ENCODE results near the gene SDC4.
A peak's percentile ranks its signal among the peaks of the same experiment; 100 is the strongest.

SDC4 gene

GRCh38 chr20:45318948-45319347, 29.3 kb downstream of the SDC4 start:
- DNase-seq (ENCODE audit: low read depth in 2 of 2) = no peak

GRCh38 chr20:45318386-45318939, 29.8 kb downstream of the SDC4 start:
- DNase-seq (ENCODE audit: low read depth in 2 of 2) = no peak

GRCh38 chr20:45317826-45318225, 30.4 kb downstream of the SDC4 start:
- DNase-seq (ENCODE audit: low read depth in 2 of 2) = no peak

- DNase-seq (ENCODE audit: low read depth in 2 of 2) = no peak
Observed at GRCh38 chr20:45316150-45317080, 31.8 kb downstream of the SDC4 start.

GRCh38 chr20:45315672-45316071, 32.6 kb downstream of the SDC4 start:
- no peak for DNase-seq (ENCODE audit: low read depth in 2 of 2)

- DNase-seq (ENCODE audit: low read depth in 2 of 2) = no peak
Observed at GRCh38 chr20:45313943-45314342, 34.3 kb downstream of the SDC4 start.

- DNase-seq (ENCODE audit: low read depth in 2 of 2) = no peak
Observed at GRCh38 chr20:45313065-45313695, 35.0 kb downstream of the SDC4 start.

- DNase-seq (ENCODE audit: low read depth in 2 of 2) = no peak
Observed at GRCh38 chr20:45312241-45312640, 36.0 kb downstream of the SDC4 start.

GRCh38 chr20:45311589-45312211, 36.5 kb downstream of the SDC4 start:
- DNase-seq (ENCODE audit: low read depth in 2 of 2) = peak; percentile 57 to 64

- no peak for DNase-seq (ENCODE audit: low read depth in 2 of 2)
Observed at GRCh38 chr20:45309075-45309474, 39.1 kb downstream of the SDC4 start.

GRCh38 chr20:45308117-45308778, 40.0 kb downstream of the SDC4 start, which contains the start of gene MATN4:
MATN4 (minus strand) TSS chr20:45308299; CDS start chr20:45305582, 2,717 bp downstream.
- no peak for DNase-seq (ENCODE audit: low read depth in 2 of 2)

GRCh38 chr20:45307076-45307640, 41.1 kb downstream of the SDC4 start:
- DNase-seq (ENCODE audit: low read depth in 2 of 2) = no peak

- peak; percentile 45 for DNase-seq (ENCODE audit: low read depth in 2 of 2)
Observed at GRCh38 chr20:45306431-45306982, 41.7 kb downstream of the SDC4 start, which contains the start of gene RBPJL. RBPJL (plus strand) TSS chr20:45306840; CDS start chr20:45306923, 83 bp downstream.

- no peak for DNase-seq (ENCODE audit: low read depth in 2 of 2)
Observed at GRCh38 chr20:45305262-45305661, 43.0 kb downstream of the SDC4 start.

- no peak for DNase-seq (ENCODE audit: low read depth in 2 of 2)
Observed at GRCh38 chr20:45304464-45304999, 43.7 kb downstream of the SDC4 start.

GRCh38 chr20:45303586-45304463, 44.4 kb downstream of the SDC4 start:
- no peak for DNase-seq (ENCODE audit: low read depth in 2 of 2)

- DNase-seq (ENCODE audit: low read depth in 2 of 2) = no peak
Observed at GRCh38 chr20:45301824-45302271, 46.4 kb downstream of the SDC4 start.

- DNase-seq (ENCODE audit: low read depth in 2 of 2) = peak in 1 of 2 donors; percentile 50
Observed at GRCh38 chr20:45300961-45301360, 47.3 kb downstream of the SDC4 start.

GRCh38 chr20:45299786-45300185, 48.4 kb downstream of the SDC4 start:
- DNase-seq (ENCODE audit: low read depth in 2 of 2) = no peak
